8988T (cell line): ENCODE results near the gene ABCB9.
"Not testable (repeated sequence)": the region's sequence is repeated elsewhere in the genome, so short reads cannot be mapped to it uniquely, and the experiment has no call there.

Source experiments
- DNase-seq: peaks from one replicate; pipeline ENCODE4 v3.0.0; 2011

ABCB9 gene

DNA sequence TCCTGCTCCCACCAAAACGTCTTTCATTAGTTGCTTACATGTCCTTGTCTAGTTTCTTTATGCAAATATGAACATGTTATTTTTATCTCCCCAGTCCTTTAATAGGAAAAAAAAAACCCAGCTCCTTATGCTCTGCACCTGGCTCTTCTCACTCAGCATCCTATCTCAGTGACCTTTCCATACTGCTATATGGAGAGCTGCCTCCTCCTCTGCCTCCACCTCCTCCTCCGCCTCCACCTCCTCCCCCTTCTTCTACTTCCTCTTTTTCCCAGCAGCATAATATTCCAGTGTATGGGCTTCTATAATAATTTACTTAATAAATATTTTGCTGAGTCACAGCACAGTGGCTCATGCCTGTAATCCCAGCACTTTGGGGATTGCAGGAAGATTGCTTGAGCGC lies 31.5 kb downstream of the ABCB9 start:
- DNase-seq, result no peak

DNA sequence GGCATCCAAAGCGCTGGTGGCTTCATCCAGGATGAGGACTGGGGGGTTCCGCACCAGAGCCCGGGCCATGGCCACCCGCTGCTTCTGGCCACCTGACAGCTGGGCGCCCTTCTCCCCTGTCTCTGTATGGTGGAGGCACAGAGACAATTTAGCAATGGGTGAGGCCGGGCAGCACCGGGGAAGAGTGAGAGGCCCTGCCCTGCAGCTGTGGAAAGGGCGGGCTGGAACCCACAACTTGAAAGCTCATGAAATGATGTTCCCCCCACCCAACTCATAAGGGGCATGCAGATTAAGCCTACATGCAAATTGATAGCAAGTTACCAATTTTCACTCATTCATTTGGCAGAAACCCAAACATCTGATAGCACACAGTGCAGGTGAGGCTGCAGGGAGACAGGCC lies 34.1 kb downstream of the ABCB9 start:
- DNase-seq, result no peak

DNA sequence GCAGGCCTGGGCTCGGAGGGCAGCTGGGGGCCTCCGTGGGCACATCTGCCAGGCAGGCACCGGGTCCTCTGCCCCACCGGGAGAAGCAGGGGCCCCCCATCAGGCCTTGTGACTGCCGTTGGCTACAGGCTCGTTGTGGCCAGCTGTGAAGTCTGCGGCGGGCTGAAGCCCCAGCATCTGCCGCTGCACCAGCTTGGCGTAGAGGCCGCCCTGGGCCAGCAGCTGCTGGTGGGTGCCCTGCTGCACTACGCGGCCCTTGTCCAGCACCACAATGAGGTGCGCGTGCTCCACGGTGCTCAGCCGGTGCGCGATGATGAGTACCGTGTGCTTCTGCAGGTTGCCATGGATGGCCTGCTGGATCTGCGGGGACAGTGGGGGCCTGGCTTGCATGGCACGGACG lies 36.5 kb downstream of the ABCB9 start:
- DNase-seq, result no peak

DNA sequence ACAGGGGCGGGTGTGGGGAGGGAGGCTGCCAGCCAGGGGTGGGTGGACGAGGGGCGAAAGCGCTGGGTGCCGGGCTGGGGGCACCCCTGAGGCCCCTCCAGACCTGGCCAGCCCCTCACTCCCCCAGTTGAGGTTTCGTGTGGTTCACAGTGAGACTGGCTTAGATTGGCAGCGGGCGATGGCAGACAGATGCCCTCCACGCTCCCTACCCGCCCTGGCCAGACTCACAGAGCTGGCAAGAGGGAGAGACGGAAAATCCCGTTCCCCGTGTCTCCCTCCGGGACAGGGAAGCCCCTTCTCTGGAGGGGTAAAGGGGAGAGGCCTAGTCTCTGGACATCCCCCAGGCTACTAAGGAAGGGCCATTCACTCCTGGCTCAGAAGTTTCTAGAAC lies 37.1 kb downstream of the ABCB9 start:
- DNase-seq, result no peak

DNA sequence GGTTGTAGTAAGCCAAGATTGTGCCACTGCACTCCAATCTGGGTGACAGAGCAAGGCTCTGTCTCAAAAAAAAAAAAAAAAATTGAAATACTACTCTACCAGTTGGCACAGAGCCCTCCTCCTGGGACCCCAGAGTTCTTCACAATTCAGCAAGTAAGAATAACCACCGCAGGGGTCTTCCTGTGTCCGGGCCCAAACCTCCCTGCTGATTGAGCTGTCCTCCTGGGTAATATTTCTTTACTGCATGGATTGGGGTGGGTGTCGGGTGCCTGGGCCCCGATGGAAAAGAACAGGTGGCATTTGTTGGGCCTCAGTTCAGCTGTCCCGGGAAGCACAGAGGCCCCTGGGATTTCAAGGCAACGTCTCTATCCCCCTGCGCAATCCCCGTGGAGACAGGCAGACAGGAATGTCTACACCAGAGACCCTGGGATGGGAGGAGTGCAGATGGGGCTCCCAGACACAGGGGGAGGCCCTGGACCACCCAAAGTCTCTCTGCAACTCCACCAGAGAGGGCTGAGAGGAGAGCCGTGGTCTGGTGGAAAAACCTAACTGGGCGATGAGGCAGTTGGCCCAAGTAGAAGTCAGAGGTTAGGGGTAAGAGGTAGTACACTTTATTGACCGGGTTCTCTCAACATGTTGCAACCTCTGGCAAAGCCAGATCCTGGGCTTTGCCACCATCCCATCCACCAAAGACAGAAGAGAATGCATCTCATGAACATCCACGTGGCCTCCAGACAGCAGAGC lies 37.7 kb downstream of the ABCB9 start:
- no peak for DNase-seq

DNA sequence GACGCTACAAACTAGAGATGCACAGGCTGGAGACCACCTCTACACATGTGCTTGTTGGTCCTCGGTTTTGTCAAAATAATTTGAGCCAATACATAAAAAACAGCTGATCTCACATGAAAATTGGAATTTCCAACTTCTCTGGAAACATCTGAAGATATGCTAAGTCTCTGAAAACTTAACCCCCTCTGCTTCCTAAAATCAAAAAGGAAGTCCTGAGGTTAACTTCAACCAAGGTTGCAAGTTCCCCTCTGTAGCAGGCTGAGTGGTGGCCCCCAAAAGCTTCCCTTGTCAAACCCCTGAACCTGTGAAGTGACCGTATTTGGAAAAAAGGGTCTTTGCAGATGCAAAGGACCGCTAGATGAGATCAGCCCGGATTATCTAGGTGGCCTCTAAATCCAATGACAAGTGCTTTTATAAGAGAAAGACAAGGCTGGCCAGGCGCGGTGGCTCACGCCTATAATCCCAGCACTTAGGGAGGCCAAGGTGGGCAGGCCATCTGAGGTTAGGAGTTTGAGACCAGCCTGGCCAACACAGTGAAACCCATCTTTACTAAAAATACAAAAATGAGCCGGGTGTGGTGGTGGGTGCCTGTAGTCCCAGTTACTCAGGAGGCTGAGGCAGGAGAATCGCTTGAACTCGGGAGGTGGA lies 38.4 kb downstream of the ABCB9 start:
- no peak for DNase-seq

DNA sequence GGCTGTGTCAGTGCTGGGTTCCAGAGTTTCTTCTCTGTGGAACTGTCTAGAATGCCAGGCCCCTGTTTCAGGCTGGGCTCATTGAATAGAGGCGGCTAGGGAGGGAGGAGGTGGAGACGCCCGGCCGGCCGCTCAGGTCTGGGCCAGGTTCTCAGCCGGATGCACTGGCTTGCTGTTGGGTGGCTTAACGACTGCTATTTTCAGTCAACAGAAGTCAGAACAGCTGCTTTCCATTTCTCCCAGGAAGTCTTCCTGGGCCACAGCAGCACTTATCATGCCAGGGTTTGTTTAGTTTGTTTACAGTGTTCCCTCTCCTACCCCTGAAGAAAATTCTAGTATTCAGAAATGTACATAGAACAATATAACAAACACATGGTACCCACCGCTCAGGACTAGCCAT lies 44.3 kb downstream of the ABCB9 start:
- DNase-seq, result no peak

DNA sequence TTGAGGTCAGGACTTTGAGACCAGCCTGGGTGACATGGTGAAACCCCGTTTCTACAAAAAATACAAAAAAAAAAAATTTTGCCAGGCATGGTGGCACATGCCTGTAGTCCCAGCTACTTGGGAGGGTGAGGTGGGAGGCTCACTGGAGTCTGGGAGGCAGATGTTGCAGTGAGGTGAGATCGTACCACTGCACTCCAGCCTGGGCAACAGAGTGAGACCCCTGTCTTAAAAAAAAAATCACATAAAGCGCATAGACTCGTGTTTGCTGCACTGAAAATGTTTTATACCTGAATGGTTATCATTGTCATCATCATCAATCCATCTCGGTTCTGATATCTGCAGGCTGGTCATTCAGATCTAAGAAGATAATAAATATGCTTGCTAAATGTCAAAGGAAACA lies 45.6 kb downstream of the ABCB9 start:
- no peak for DNase-seq

DNA sequence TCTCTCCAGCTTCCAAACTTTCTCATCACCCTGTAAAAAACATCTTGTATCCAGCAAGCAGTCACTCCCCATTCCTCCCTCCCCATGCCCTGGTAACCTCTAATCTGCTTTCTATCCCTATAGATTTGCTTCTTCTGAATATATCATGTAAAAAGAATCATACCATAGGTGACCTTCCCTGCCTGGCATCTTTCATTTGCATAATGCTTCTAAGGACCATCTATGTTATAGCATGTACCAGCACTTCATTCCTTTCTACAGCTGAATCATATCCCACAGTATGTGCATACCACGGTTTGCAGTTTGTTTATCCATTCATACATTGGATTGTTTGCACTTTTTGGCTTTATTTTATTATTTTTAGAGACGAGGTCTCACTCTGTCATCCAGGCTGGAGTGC lies 47.4 kb downstream of the ABCB9 start:
- DNase-seq, result no peak

DNA sequence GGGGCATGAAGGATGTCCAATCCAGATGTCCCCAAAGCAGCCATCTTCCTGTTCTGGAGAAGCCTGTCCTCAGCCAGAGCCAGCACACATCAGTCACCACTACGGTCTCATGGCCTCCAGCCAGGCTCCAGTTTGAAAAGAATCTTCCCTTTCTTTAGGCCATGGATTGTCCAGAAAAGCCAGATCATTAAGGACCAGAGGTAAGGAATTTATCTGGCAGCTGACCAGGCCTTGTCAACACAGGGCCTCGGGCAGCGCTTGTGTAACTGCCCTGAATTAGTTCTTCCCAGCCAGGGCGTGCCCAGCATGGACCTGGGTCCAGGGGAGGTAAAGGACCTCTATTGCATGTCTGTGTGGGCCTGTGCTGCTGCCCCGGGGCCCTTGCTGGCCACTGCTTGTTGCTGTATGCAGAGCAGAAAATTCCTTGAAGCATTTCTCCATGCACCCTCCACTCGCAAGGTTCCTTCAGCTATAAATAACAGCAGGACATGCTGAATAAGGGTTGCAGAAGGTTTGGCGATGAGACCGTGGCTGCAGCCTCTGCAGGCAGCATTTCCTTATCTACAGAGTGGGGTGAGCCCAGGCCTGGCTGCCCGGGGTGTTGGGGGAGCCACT lies 48.6 kb downstream of the ABCB9 start:
- DNase-seq, result no peak

DNA sequence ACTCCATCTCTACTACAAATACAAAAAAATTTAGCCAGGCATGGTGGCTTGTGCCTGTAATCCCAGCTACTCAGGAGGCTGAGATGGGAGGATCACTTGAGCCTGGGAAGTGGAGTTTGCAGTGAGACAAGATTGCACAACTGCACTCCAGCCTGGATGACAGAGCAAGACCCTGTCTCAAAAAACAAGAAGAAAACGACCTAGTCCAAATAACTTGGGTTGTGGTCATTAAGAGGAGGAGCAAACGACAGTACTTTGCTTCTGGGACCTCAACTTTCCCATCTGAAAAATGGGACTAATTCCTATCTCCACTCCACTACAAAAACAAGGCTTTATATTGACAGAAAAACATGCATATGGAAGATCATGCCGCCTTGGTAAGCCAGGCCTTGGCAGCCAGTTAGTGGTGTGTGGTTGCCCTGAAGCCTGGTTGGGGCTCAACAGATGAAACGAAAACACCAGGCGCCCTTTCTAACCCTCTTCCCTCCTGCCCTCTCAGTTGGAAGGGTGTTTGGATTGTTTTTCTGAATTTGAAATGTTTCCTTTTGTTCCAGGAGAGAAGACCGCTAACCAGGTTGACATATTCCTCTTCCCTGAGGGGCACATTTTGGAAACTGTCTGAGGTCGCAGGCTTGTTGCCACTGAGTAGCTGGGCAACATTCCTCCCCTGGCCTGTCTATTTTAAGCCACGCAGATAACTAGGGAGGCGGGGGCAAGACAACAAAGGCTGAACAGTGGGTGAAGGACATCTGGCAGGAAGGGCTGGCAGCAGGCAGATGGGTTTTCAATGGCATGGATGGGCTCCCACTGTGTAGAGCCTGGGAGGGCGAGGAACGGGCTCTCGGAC lies 56.6 kb downstream of the ABCB9 start:
- DNase-seq, result no peak

DNA sequence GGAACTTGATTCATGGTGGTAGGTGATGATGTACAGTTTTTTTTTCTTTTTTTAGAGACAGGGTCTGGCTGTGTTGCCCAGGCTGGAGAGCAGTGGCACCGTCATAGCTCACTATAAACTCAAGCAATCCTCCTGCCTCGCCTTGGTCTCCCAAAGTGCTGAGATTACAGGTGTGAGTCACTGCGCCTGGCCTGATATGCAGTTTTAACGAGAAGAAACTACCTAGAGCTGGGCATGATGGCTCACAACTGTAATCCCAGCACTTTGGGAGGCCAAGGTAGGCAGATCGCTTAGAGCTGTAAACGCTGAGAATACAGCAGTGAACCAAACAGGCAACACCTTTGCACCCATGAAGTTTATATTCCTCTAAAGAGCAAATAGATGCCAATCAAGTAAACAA lies 57.3 kb downstream of the ABCB9 start:
- no peak for DNase-seq

DNA sequence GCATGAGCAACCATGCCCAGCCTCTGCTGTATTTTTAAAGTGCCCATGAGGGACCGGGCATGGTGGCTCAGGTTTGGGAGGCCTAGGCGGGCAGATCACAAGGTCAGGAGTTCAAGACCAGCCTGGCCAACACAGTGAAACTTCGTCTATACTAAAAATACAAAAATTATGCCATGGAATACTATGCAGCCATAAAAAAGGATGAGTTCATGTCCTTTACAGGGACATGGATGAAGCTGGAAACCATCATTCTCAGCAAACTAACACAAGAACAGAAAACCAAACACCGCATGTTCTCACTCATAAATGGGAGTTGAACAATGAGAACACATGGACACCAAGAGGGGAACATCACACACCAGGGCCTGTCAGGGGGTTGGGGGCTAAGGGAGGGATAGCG lies 61.0 kb downstream of the ABCB9 start:
- not testable (repeated sequence) for DNase-seq

DNA sequence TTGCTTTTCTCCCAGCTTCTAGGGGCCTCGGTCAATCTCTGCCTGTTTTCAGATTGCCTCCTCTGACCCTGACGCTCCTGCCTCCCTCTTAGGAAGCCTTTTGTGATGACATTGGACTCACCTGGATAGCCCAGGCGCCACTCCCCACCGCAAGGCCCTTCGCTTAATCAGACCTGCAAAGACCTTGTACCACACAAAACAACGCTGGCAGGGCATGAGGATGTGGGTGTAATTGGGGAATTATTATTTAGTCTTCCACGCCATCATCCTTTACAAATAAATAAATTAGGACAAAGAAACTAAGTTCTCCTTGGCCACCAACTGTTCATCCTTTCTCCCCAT lies 62.6 kb downstream of the ABCB9 start:
- no peak for DNase-seq

DNA sequence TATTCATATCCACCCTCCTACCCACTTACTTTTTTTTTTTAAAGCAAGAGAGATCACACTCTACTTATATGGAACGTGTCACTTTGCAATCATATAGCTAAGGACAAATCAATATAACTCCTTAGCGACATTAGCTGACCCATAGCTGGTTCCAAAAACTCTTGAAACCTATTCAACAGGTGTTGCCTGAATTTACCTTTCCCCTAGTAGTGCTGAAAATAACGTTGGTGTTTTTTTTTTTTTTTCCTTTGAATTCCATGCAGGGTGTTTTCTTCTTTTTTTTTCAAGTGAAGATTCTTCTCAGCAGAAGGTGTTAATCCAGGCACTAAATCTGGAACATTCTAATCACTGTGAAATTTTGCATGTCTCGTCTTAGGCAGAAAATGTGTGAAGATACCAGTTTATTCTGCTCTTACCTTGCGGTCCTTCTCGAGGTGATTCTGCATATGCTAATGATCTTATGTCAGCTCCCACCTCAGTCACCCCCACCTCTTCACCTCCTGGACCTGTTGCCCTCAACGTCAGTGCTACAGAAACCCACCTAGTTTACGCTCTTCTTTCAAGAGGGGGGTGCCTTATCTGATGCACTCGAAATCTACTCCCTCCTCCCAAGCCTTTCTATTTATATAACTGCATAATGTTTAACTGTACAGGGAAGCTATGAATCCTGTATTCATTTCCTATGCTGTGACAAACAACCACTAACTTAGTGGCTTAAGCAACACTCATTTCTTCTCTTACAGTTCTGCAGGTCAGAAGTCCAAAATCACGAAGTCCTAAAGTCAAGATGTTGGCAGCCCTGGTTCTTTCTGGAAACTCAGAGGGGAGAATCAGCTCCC lies 63.2 kb downstream of the ABCB9 start:
- DNase-seq, result no peak

DNA sequence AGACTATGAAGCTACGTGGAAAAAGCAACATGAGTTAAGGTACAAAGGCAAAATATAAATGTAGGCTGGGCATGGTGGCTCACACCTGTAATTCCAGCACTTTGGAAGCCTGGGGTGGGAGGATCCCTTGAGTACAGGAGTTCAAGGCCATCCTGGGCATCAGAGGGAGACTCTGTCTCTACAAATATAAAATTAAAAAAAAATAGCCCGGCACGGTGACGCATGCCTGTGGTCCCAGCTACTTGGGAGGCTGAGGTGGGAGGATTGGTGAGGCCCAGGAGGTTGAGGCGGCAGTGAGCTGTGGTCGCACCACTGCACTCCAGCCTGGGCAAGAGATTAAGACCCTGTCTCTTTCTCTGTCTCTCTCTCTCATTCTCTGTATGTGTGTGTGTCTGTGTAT lies 66.4 kb downstream of the ABCB9 start:
- DNase-seq, result no peak

DNA sequence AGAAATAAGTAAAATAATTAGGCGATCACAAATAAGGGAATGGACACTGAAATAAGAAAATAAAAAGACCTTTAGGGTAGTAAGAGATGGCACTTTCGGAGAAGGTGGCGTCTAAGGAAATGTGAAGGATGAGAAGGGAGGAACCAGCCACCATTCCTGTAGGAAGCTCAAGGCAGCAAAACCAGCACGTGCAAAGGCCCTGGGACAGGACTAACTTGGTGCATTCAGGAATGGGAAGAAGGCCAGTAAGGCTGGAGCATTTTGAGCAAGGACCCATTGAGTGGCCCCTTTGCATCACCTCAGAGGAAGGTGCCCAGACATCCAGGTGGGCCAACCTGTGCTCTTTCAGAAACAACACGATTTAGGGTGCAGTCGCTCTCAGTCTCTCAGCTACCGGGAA lies 69.6 kb downstream of the ABCB9 start:
- no peak for DNase-seq

DNA sequence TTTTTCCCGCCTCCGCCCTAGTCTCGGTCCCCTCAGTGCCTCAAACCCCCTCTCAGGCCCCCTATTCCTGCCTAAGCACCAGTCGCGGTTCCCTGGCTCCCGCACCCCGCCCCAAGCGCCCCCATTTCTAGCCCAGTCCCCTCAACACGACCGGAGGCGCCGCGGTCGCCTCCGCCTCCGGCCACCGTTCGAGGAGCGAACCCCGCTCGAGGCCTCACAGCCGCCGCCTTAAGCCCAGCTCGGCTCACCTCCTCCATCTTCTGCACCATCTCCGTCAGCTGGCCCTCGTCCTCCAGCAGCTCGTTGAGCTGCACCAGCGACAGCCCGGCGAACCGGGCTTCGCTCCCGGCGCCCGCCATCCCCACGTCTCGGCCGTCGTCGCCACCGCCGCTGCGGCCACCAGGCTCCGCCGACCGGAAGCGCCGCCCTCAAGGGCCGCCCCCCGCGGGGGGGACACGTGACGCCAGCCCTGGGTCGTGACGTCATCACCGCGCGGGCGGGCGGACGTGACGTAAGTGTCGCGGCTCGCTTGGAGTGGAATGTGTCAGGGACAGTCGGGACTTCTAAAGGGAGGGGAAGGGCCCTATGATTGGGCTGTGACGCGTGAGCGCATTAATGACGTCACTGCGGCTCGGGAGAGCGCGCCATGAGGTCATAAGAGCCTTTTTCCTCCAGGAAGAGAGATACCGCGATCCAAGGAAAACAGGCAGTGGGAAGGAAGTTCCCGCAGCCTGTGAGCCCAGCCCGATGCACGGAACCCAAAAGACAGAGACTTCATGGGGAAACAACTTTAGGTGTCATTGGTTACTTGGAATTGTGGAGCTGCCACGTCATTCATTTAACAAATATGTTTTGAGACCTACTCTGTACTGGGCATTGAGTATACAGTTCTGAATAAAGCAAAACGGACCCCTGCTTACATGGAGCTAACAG lies 70.3 kb downstream of the ABCB9 start, which contains the start of gene VPS37B:
VPS37B (minus strand) TSS at position 421 of the 933 bp plus-strand sequence; CDS start at position 359, 62 bp downstream.
- DNase-seq, result peak; percentile 78

DNA sequence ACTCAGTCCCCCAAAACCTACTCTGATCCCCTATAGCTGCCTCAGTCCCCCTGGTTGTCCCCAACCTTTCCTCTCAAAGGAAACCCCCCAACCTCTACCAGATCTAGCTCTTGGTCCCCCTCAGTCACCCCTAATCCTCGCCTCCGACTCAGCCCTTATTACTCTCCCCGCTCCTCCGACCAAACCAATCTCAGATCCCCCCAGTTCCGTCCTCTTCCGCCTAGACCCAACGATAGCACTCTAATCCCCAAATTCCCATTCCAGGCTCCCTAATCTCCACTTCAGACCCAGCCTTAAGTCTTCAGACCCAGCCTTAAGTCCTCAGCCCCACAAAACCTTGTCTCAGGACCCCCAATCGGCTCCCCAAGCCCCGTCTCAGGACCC lies 71.0 kb downstream of the ABCB9 start:
- DNase-seq, result no peak

DNA sequence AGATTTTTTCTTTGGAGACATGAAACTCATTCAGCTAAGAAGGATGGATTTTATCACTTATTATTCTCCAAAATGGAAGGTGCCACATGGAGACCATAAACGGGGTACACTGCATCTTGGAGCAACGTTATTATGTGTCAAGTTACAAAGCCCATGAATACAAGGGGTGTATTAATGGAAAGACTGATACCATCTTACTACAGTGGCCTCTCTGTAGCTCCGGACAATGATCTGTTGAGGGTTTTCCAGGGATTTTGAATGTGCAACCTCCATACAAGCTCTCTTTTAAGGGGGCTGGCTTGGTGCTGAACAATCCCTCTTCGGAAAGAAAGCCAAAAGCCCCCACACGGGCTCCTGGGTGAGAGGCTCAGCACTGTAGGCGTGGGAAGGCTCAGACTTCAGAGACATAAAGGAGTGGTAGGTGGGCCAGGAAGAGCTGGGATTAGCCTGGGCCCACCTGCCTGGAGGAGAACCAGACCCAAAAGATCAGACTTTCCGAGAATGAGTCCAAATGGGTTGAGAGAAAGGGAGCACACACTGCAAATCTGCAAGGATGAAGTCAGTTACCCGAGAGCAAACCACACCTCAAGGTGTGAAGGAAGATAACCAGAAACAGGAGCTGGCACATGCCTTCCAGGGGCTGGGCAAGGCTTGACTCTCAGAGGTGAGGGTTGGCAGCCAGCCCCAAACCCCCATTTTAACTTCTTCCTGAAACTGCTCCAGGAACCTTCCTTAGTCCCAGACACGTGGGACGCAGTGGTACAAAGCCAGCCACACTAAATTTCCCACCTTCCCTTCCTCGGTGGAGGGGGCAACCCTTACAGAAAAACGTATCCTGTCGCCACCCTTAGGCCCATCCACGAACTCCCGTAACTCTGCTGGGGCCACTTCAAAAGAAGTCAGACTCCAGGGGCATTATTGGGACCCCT lies 71.8 kb downstream of the ABCB9 start:
- DNase-seq, result no peak
